GM19468 (cell line): ENCODE results near the gene IBTK.
"Not testable (repeated sequence)": the region's sequence is repeated elsewhere in the genome, so short reads cannot be mapped to it uniquely, and the experiment has no call there.

Experiments
- ATAC-seq: cut with Tn5 transposase; IDR thresholded peaks from one replicate; pipeline ENCODE4 v1.9.1; 2021; ENCODE audit warnings: mild to moderate bottlenecking, moderate library complexity, moderate number of reproducible peaks; ENCODE audit not compliant: unreplicated experiment; ENCODE audit errors: extremely low read depth

The IBTK gene

GRCh38 chr6:82249381-82250253, 2.1 kb upstream of the IBTK start:
- ATAC-seq, result no peak

- ATAC-seq, result peak; percentile 23
These were observed 760 bp upstream of the IBTK start for GRCh38 chr6:82248273-82248735.

GRCh38 chr6:82246802-82247504, 591 bp downstream of the IBTK start:
- peak; percentile 6 for ATAC-seq

GRCh38 chr6:82246370-82246769, 1.2 kb downstream of the IBTK start:
- no peak for ATAC-seq

GRCh38 chr6:82245376-82245775, 2.2 kb downstream of the IBTK start:
- no peak for ATAC-seq

GRCh38 chr6:82243884-82244283, 3.7 kb downstream of the IBTK start:
- ATAC-seq, result no peak

- ATAC-seq, result no peak
These were observed 7.4 kb downstream of the IBTK start for GRCh38 chr6:82240186-82240585.

- ATAC-seq, result no peak
These were observed 7.9 kb downstream of the IBTK start for GRCh38 chr6:82239597-82239996.

GRCh38 chr6:82237013-82237412, 10.5 kb downstream of the IBTK start:
- no peak for ATAC-seq

- ATAC-seq, result peak; percentile 77
These were observed 19.8 kb downstream of the IBTK start for GRCh38 chr6:82227770-82228169.

- ATAC-seq, result no peak
These were observed 27.4 kb downstream of the IBTK start for GRCh38 chr6:82220167-82220566.

- ATAC-seq, result peak; percentile 95
These were observed 30.4 kb downstream of the IBTK start for GRCh38 chr6:82217018-82217586.

- no peak for ATAC-seq
These were observed 31.0 kb downstream of the IBTK start for GRCh38 chr6:82216549-82216948.

- no peak for ATAC-seq
These were observed 36.2 kb downstream of the IBTK start for GRCh38 chr6:82211326-82211725.

GRCh38 chr6:82208913-82209312, 38.6 kb downstream of the IBTK start:
- no peak for ATAC-seq

GRCh38 chr6:82205930-82206392, 41.6 kb downstream of the IBTK start:
- ATAC-seq, result no peak

GRCh38 chr6:82204020-82204419, 43.5 kb downstream of the IBTK start:
- no peak for ATAC-seq

GRCh38 chr6:82197784-82198183, 49.8 kb downstream of the IBTK start:
- no peak for ATAC-seq

GRCh38 chr6:82197245-82197644, 50.3 kb downstream of the IBTK start:
- ATAC-seq, result not testable (repeated sequence)

- no peak for ATAC-seq
These were observed 51.4 kb downstream of the IBTK start for GRCh38 chr6:82196161-82196560.

GRCh38 chr6:82195619-82196018, 51.9 kb downstream of the IBTK start:
- no peak for ATAC-seq
